NT2/D1 (cell line): Measurements from ENCODE around the gene LZTS2.

ENCODE experiments used
- DNase-seq: peaks from one replicate; pipeline ENCODE4 v3.0.0-alpha.2; 2011; ENCODE audit warnings: low read depth, low spot score
- H3K27me3 ChIP-seq: 2 replicates; pipeline ENCODE4 v1.6.0; 2011; ENCODE audit warnings: mild to moderate bottlenecking; ENCODE audit not compliant: insufficient read length, insufficient read depth
- H3K36me3 ChIP-seq: 2 replicates; pipeline ENCODE4 v1.6.1; 2011; ENCODE audit warnings: mild to moderate bottlenecking, low read length, mixed read lengths; ENCODE audit not compliant: insufficient read depth, insufficient read length
- H3K4me1 ChIP-seq: 2 replicates; pipeline ENCODE4 v1.5.1; 2011; ENCODE audit not compliant: insufficient read depth, insufficient read length
- H3K4me3 ChIP-seq: 2 replicates; pipeline ENCODE4 v1.5.1; 2011; ENCODE audit warnings: low read depth; ENCODE audit not compliant: insufficient read length
- H3K9ac ChIP-seq: 2 replicates; pipeline ENCODE4 v1.6.0; 2011; ENCODE audit warnings: low read depth; ENCODE audit not compliant: insufficient read length
- H3K9me3 ChIP-seq: 2 replicates; pipeline ENCODE4 v1.5.1; 2011; ENCODE audit warnings: mild to moderate bottlenecking, low read length; ENCODE audit not compliant: insufficient read depth
- SUZ12 ChIP-seq: IDR thresholded peaks from 2 replicates; pipeline ENCODE4 v1.6.1; 2011; ENCODE audit not compliant: insufficient read length, insufficient read depth; ENCODE audit errors: extremely low read depth
- YY1 ChIP-seq: IDR thresholded peaks from 2 replicates; pipeline ENCODE4 v1.6.1; 2011; ENCODE audit not compliant: insufficient read length, insufficient read depth
- ZNF274 ChIP-seq: IDR thresholded peaks from 2 replicates; pipeline ENCODE4 v1.6.1; 2011; ENCODE audit warnings: mild to moderate bottlenecking, low read depth, low read length

LZTS2 gene

GRCh38 chr10:100968062-100968736 is 31.4 kb upstream of the LZTS2 start:
- H3K36me3 ChIP-seq = no peaks in the 10 kb centered on the region
- H3K9ac ChIP-seq = no peak overlapping the region
- H3K27me3 ChIP-seq = peaks cover 6% of the 10 kb centered on the region
- no peak for TF ChIP-seq ZNF274
- TF ChIP-seq SUZ12 = no peak
- no peak for TF ChIP-seq YY1
- peaks cover 26% of the 10 kb centered on the region for H3K4me1 ChIP-seq
- H3K9me3 ChIP-seq = no peaks in the 10 kb centered on the region
- no peak for DNase-seq
- no peak overlapping the region for H3K4me3 ChIP-seq

DNA sequence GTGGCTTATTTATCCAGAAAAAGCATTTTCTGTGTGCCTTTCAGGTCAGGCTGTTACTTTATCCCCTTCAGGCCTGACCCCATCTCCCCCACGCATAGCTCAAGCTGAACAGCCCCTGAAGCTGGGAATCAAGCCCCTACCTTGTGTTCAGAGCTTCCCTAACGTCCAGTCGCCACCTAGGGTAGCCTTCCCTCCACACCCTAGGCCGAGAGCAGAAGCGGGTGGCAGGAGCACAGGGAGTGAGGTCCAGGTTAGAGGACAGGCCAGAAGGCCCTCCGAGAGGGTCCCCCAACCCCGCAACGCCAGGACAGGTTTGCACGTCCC is 30.8 kb upstream of the LZTS2 start:
- Histone ChIP-seq H3K9ac (peak overlapping the region; percentile 37), H3K27me3 (peaks cover 6% of the 10 kb centered on the region), H3K4me1 (peaks cover 26% of the 10 kb centered on the region), H3K9me3 (no peaks in the 10 kb centered on the region), H3K36me3 (no peaks in the 10 kb centered on the region), H3K4me3 (peak overlapping the region; percentile 15)
- TF ChIP-seq YY1 = no peak
- no peak for TF ChIP-seq SUZ12
- TF ChIP-seq ZNF274 = no peak
- DNase-seq = no peak

GRCh38 chr10:100969187-100970075 is 30.2 kb upstream of the LZTS2 start, which contains the start of gene SEMA4G:
Gene SEMA4G (plus strand): TSS chr10:100969504. CDS start chr10:100972913, 3,409 bp downstream.
- peak; percentile 51 for DNase-seq
- Histone ChIP-seq H3K9ac (peak within 1 kb of the TSS; percentile 77), H3K36me3 (no peaks in the 10 kb centered on the region), H3K4me3 (peak within 1 kb of the TSS; percentile 66), H3K9me3 (no peaks in the 10 kb centered on the region), H3K27me3 (peaks cover 6% of the 10 kb centered on the region), H3K4me1 (peaks cover 26% of the 10 kb centered on the region)
- TF ChIP-seq ZNF274 (no peak), SUZ12 (no peak), YY1 (no peak)

- Histone ChIP-seq H3K4me3 (peak overlapping the region; percentile 66), H3K4me1 (peaks cover 26% of the 10 kb centered on the region), H3K9ac (peak overlapping the region; percentile 77), H3K27me3 (peaks cover 6% of the 10 kb centered on the region), H3K36me3 (no peaks in the 10 kb centered on the region), H3K9me3 (no peaks in the 10 kb centered on the region)
- TF ChIP-seq SUZ12 = no peak
- TF ChIP-seq ZNF274 = no peak
- no peak for DNase-seq
Observed at GRCh38 chr10:100970076-100970913, 29.3 kb upstream of the LZTS2 start.

DNA sequence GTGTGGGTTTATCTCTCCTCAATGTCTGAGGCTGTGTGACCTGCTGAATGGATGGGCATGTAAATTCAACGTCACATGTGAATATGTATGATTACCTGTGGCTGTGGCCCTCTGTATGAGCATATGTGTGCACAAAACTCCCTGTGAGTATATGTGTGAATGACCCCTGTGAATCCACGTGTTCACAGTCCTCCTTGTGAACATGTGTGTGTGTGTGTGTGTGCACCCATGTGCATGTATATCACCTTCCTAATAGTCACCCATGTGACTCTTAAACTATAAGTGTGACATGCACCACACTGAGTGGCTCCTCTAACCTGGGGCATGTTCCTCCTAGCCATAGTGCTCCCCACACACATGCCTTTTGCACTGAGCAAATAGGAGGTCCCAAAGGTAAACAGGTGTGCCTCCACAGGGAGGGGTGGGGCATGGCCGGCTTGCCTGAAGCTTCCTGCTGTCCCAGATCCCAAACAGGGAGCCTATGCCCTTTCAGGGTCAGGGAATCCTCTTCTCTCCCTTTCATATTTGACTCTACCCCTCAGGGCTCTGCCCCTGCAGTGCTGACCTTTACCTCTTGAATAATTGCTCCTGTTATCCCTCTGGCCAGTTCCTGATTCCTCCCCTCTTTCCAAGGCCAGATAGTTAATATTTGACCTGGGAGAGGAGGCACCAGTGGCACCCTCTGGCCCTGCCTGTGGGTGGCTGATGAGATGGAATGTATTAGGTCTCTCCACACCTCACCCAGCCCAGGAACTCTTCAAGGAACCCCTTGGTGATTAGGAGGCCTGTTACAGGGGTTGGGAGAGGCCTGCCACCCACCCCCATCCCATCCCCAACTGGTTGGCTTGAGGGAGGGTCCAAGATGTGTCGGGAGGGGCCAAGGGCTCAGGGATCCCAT is 28.4 kb upstream of the LZTS2 start:
- no peaks in the 10 kb centered on the region for H3K9me3 ChIP-seq
- TF ChIP-seq YY1 = no peak
- H3K4me3 ChIP-seq = no peak overlapping the region
- H3K9ac ChIP-seq = no peak overlapping the region
- no peaks in the 10 kb centered on the region for H3K36me3 ChIP-seq
- no peak for DNase-seq
- peaks cover 6% of the 10 kb centered on the region for H3K27me3 ChIP-seq
- H3K4me1 ChIP-seq = peaks cover 24% of the 10 kb centered on the region

DNA sequence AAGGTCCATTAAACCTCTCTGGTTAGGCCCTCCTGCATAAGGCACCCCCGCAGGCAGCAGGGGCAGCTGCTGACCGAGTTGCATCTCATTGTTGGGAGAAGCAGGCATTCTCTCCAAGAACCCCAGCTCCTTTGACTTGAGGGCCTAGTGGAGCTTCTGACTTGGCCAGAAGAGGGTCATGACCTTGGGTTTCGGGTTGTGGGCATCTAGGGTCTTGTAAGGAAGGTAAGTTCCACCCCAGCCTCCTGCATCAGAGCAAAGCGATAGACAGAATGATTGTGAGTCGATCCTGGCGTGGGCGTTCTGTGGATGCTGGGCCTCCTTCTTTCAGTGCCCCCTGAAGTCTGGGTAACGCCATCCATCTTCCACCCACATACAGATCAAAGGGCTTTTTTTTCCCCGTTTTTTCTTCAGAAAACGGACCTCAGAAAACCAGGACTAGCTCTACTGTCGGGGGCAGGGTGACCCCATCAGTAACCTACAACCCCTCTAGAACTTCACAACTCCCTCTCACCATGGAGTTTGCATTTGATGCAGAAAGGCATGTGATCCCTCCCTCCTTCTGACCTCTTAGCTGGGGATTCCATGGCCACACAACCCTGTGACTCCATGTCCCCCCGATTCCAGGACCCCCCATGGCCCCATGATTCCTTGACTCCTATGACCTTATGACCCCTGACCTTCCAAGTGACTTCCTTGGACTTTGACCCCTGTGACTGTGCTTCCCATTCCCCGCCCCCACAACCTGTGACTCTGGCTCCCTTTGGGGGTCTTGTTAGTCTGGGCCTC is 27.3 kb upstream of the LZTS2 start:
- no peak for DNase-seq
- peaks cover 6% of the 10 kb centered on the region for H3K27me3 ChIP-seq
- H3K36me3 ChIP-seq = no peaks in the 10 kb centered on the region
- no peak overlapping the region for H3K9ac ChIP-seq
- no peaks in the 10 kb centered on the region for H3K9me3 ChIP-seq
- TF ChIP-seq SUZ12 (no peak), ZNF274 (no peak), YY1 (no peak)
- peaks cover 24% of the 10 kb centered on the region for H3K4me1 ChIP-seq
- no peak overlapping the region for H3K4me3 ChIP-seq
